IMR-90 (cell line): ENCODE measurements around the gene CD28. TPM values are rescaled to one million over a fixed set of nuclear protein-coding genes. Genes with fewer than 3 reads are reported as not detected.

ENCODE experiments used
- ATAC-seq: fragments of 200-7000 bp; cut with Tn5 transposase; 2 replicates; pipeline ENCODE4 v1.9.1; 2020; ENCODE audit warnings: low read depth, mild to moderate bottlenecking, moderate library complexity
- BruUV-seq: library from RNA; stranded (reverse); fragments of 400-500 nt; replicated peaks from 2 replicates; lab custom pipeline; 2021; lab: Mats Ljungman, UMichigan
- CTCF ChIA-PET: fragments of 300-600 bp; formaldehyde crosslinking; extraction: SDS; loops from one replicate; lab custom pipeline; 2021; ENCODE audit warnings: antibody characterized with exemption; lab: Yijun Ruan, JAX
- POLR2A ChIA-PET: fragments of 300-600 bp; sonication (Branson Sonifier 250); formaldehyde crosslinking; loops from one replicate; lab custom pipeline; 2022; ENCODE audit warnings: antibody characterized with exemption; ENCODE audit not compliant: unreplicated experiment; lab: Charles Lee
- DNase-seq: peaks from one replicate; pipeline ENCODE4 v3.0.0; 2013
- H2AFZ ChIP-seq: replicated peaks from 2 replicates; pipeline ENCODE3; 2013; ENCODE audit warnings: low read length, mild to moderate bottlenecking; ENCODE audit not compliant: poor library complexity
- H2AK5ac ChIP-seq: 2 replicates; pipeline ENCODE4 v1.6.1; 2013; ENCODE audit warnings: low read depth, low read length, inconsistent platforms
- H2AK9ac ChIP-seq: replicated peaks from 2 replicates; pipeline ENCODE3; 2013; ENCODE audit warnings: mild to moderate bottlenecking, low read depth, low read length, moderate library complexity; ENCODE audit not compliant: poor library complexity
- H2BK120ac ChIP-seq: 2 replicates; pipeline ENCODE4 v1.6.1; 2013; ENCODE audit warnings: low read depth, low read length, inconsistent platforms
- H2BK15ac ChIP-seq: 3 replicates; pipeline ENCODE4 v1.6.1; 2013; ENCODE audit warnings: low read depth, low read length, inconsistent platforms
- H2BK20ac ChIP-seq: 2 replicates; pipeline ENCODE4 v1.6.1; 2013; ENCODE audit warnings: low read depth, mild to moderate bottlenecking, inconsistent platforms, low read length, moderate library complexity
- H2BK5ac ChIP-seq: 2 replicates; pipeline ENCODE4 v1.6.1; 2013; ENCODE audit warnings: mild to moderate bottlenecking, low read depth, low read length, inconsistent platforms; ENCODE audit not compliant: poor library complexity, severe bottlenecking
- H3K14ac ChIP-seq: replicated peaks from 2 replicates; pipeline ENCODE4 v1.6.1; 2013; ENCODE audit warnings: low read depth, low read length, inconsistent platforms
- H3K18ac ChIP-seq: 2 replicates; pipeline ENCODE4 v1.6.1; 2013; ENCODE audit warnings: low read depth, low read length, control low read depth
- H3K23ac ChIP-seq: 2 replicates; pipeline ENCODE4 v1.6.1; 2013; ENCODE audit warnings: low read depth, low read length, inconsistent platforms
- H3K27ac ChIP-seq: 2 replicates; pipeline ENCODE4 v1.5.1; 2013; ENCODE audit warnings: mild to moderate bottlenecking, control low read depth, low read length; ENCODE audit not compliant: insufficient read depth
- H3K27me3 ChIP-seq: 2 replicates; pipeline ENCODE4 v1.6.1; 2013; ENCODE audit warnings: low read length; ENCODE audit not compliant: control insufficient read depth, insufficient read depth
- H3K36me3 ChIP-seq: 2 replicates; pipeline ENCODE4 v1.6.1; 2013; ENCODE audit warnings: low read length, mixed read lengths; ENCODE audit not compliant: control insufficient read depth, insufficient read depth
- H3K4ac ChIP-seq: 2 replicates; pipeline ENCODE4 v1.6.1; 2013; ENCODE audit warnings: low read depth, low read length, inconsistent platforms
- H3K4me1 ChIP-seq: 2 replicates; pipeline ENCODE4 v1.6.1; 2013; ENCODE audit warnings: low read length, mixed read lengths; ENCODE audit not compliant: control insufficient read depth, insufficient read depth
- H3K4me2 ChIP-seq: 2 replicates; pipeline ENCODE4 v1.6.1; 2013; ENCODE audit warnings: low read depth, mild to moderate bottlenecking, control low read depth, low read length, moderate library complexity
- H3K4me3 ChIP-seq: 2 replicates; pipeline ENCODE4 v1.5.1; 2013; ENCODE audit warnings: low read depth, mild to moderate bottlenecking, control low read depth, low read length, moderate library complexity; ENCODE audit not compliant: insufficient read depth
- H3K56ac ChIP-seq: 2 replicates; pipeline ENCODE4 v1.6.1; 2013; ENCODE audit warnings: low read length, inconsistent platforms; ENCODE audit not compliant: insufficient read depth; ENCODE audit errors: extremely low read depth
- H3K79me1 ChIP-seq, 2 experiments: 2 replicates each; pipeline ENCODE4 v1.6.1; 2013; ENCODE audit warnings: low read length in 2 of 2, inconsistent platforms in 1 of 2, low read depth in 1 of 2
- H3K9ac ChIP-seq: 2 replicates; pipeline ENCODE4 v1.6.1; 2013; ENCODE audit warnings: low read depth, low read length, control low read depth
- H3K9me1 ChIP-seq: 2 replicates; pipeline ENCODE4 v1.6.1; 2013; ENCODE audit warnings: low read length, inconsistent platforms; ENCODE audit not compliant: insufficient read depth
- H3K9me3 ChIP-seq: 2 replicates; pipeline ENCODE4 v1.6.1; 2013; ENCODE audit warnings: low read length; ENCODE audit not compliant: control insufficient read depth, insufficient read depth
- H4K20me1 ChIP-seq: 2 replicates; pipeline ENCODE4 v1.6.1; 2013; ENCODE audit warnings: low read length, inconsistent platforms; ENCODE audit not compliant: insufficient read depth
- H4K5ac ChIP-seq: 2 replicates; pipeline ENCODE4 v1.6.1; 2013; ENCODE audit warnings: mild to moderate bottlenecking, low read depth, low read length, control low read depth
- H4K8ac ChIP-seq, 2 experiments: 2 replicates each; pipeline ENCODE4 v1.6.1; 2013; ENCODE audit warnings: low read depth in 2 of 2, low read length in 2 of 2, control low read depth in 1 of 2, inconsistent platforms in 1 of 2
- H4K91ac ChIP-seq: 2 replicates; pipeline ENCODE4 v1.6.1; 2013; ENCODE audit warnings: low read depth, low read length, inconsistent platforms; ENCODE audit not compliant: insufficient read depth
- BHLHE40 ChIP-seq: fragments of 150-350 bp; IDR thresholded peaks from 2 replicates; pipeline ENCODE4 v1.6.1; 2016; ENCODE audit warnings: mild to moderate bottlenecking, low read depth, low read length
- CEBPB ChIP-seq: IDR thresholded peaks from 2 replicates; pipeline ENCODE4 v1.6.1; 2012; ENCODE audit warnings: low read depth, low read length, improper control_type of control experiment
- CHD1 ChIP-seq: IDR thresholded peaks from 2 replicates; pipeline ENCODE4 v1.6.1; 2012; ENCODE audit warnings: low read depth, low read length, improper control_type of control experiment
- CTCF ChIP-seq: conservative IDR thresholded peaks from 2 replicates; pipeline ENCODE4 v1.5.1; 2012; ENCODE audit warnings: mild to moderate bottlenecking, low read depth, low read length, improper control_type of control experiment
- ELK1 ChIP-seq: fragments of 150-350 bp; IDR thresholded peaks from 2 replicates; pipeline ENCODE4 v1.6.1; 2016; ENCODE audit warnings: low read depth, mild to moderate bottlenecking, low read length, moderate library complexity, borderline replicate concordance
- FOS ChIP-seq: fragments of 150-350 bp; IDR thresholded peaks from 2 replicates; pipeline ENCODE4 v1.6.1; 2016; ENCODE audit warnings: low read depth, low read length
- MAFK ChIP-seq: IDR thresholded peaks from 2 replicates; pipeline ENCODE4 v1.6.1; 2012; ENCODE audit warnings: low read depth, low read length, improper control_type of control experiment
- MAZ ChIP-seq: IDR thresholded peaks from 2 replicates; pipeline ENCODE4 v1.6.1; 2012; ENCODE audit warnings: low read depth, mild to moderate bottlenecking, low read length, improper control_type of control experiment, moderate library complexity, borderline replicate concordance
- MXI1 ChIP-seq: IDR thresholded peaks from 2 replicates; pipeline ENCODE4 v1.6.1; 2012; ENCODE audit warnings: low read depth, mild to moderate bottlenecking, low read length, moderate library complexity, borderline replicate concordance
- NFE2L2 ChIP-seq: fragments of 150-350 bp; IDR thresholded peaks from 2 replicates; pipeline ENCODE4 v1.6.1; 2016; ENCODE audit warnings: low read depth, mild to moderate bottlenecking, low read length
- POLR2A ChIP-seq: IDR thresholded peaks from 2 replicates; pipeline ENCODE4 v1.6.1; 2012; ENCODE audit warnings: mild to moderate bottlenecking, low read depth, low read length
- RAD21 ChIP-seq: IDR thresholded peaks from 2 replicates; pipeline ENCODE4 v1.6.1; 2012; ENCODE audit warnings: low read length, improper control_type of control experiment
- RCOR1 ChIP-seq: IDR thresholded peaks from 2 replicates; pipeline ENCODE4 v1.6.1; 2012; ENCODE audit warnings: mild to moderate bottlenecking, low read length, improper control_type of control experiment; ENCODE audit not compliant: insufficient replicate concordance
- RFX5 ChIP-seq: IDR thresholded peaks from 2 replicates; pipeline ENCODE4 v1.8.0; 2012; ENCODE audit warnings: low read depth, mild to moderate bottlenecking, low read length, moderate library complexity
- SMC3 ChIP-seq: fragments of 150-350 bp; IDR thresholded peaks from 2 replicates; pipeline ENCODE4 v1.6.1; 2016; ENCODE audit warnings: low read depth, mild to moderate bottlenecking, antibody characterized with exemption, low read length, moderate library complexity
- USF2 ChIP-seq: fragments of 150-350 bp; IDR thresholded peaks from 2 replicates; pipeline ENCODE4 v1.6.1; 2017; ENCODE audit warnings: mild to moderate bottlenecking, antibody characterized with exemption, low read length, low read depth
- WGBS, 2 experiments: methylation state at CpG; one replicate each; pipeline versions ENCODE4 v1.1.5 to v1.1.7; 2013; ENCODE audit warnings: missing lambda C conversion rate in 2 of 2; ENCODE audit not compliant: insufficient read length in 1 of 2; ENCODE audit errors: extremely low coverage in 2 of 2; 5-methylcytosine and 5-hydroxymethylcytosine counted together
- dilution Hi-C: fragments of 300-500 bp; cut with HindIII; formaldehyde crosslinking; loops from one replicate; pipeline ENCODE4 v1.14.3; 2018; ENCODE audit warnings: low sequenced_read_pairs; ENCODE audit not compliant: unreplicated experiment
- in situ Hi-C: fragments of 300-500 bp; cut with MboI; formaldehyde crosslinking; loops from 3 replicates; pipeline ENCODE4 v1.14.3; 2019; ENCODE audit warnings: low sequenced_read_pairs, inconsistent platforms, mixed read lengths
- intact Hi-C: fragments of 100-400 bp; cut with micrococcal nuclease; formaldehyde crosslinking; loops from 2 replicates; pipeline ENCODE4 v1.10.0; 2022
- polyA plus RNA-seq, 3 experiments: library from polyadenylated mRNA; depleted of rRNA; stranded (reverse); fragments of >200 nt; gene quantifications; 2 replicates each; pipeline ENCODE4 v1.2.3, GENCODE V29; 2012; ENCODE audit warnings: low replicate concordance in 1 of 3
- total RNA-seq: library from RNA; depleted of rRNA; stranded (reverse); fragments of >200 nt; gene quantifications from 2 replicates; pipeline ENCODE4 v1.2.3, GENCODE V29; 2012

The CD28 gene
- total and polyA plus RNA-seq, 2 of the 4 experiments (the other 2 are of a cell fraction), result not detected

GRCh38 chr2:203744091-203744490, 37.7 kb downstream of the CD28 start:
- Histone ChIP-seq H2BK20ac (peak overlapping the region; percentile 12; the same call in 1 of the 2 replicates), H2AK5ac (no peak overlapping the region), H3K4me1 (peaks cover 8% of the 10 kb centered on the region; the same call in 1 of the 2 replicates), H4K91ac (no peak overlapping the region), H3K23ac (no peak overlapping the region), H2BK5ac (peak overlapping the region; percentile 84), H3K9me1 (0 out of 2 replicates have a peak, but pooled peaks cover 4% of the 10 kb centered on the region), H3K18ac (peak overlapping the region; percentile 73), H2AFZ (no peak overlapping the region), H3K56ac (no peak overlapping the region), H4K20me1 (no peaks in the 10 kb centered on the region), H3K9ac (no peak overlapping the region), H4K5ac (peak overlapping the region; percentile 70; the same call in 1 of the 2 replicates), H2AK9ac (no peak overlapping the region), H3K4me3 (no peak overlapping the region), H3K9me3 (0 out of 2 replicates have a peak, but pooled peaks cover 1% of the 10 kb centered on the region), H3K79me1 (no peaks in the 10 kb centered on the region), H3K14ac (no peak overlapping the region), H3K27ac (peak overlapping the region; percentile 44; the same call in 1 of the 2 replicates), H3K4me2 (no peak overlapping the region), H2BK15ac (0 out of 3 replicates have a peak overlapping the region, but pooled peaks have one; percentile 5), H3K36me3 (no peaks in the 10 kb centered on the region), H3K4ac (no peak overlapping the region), H2BK120ac (peak overlapping the region; percentile 39), H4K8ac (no peak overlapping the region), H3K27me3 (no peaks in the 10 kb centered on the region)
- no peak for DNase-seq
- POLR2A ChIA-PET, result no interaction called here
- CTCF ChIA-PET, result no interaction called here
- intact Hi-C loops, result no loop called here
- no peak for TF ChIP-seq ELK1
- TF ChIP-seq RFX5, result no peak
- no peak for TF ChIP-seq POLR2A
- no peak for TF ChIP-seq MXI1
- TF ChIP-seq CEBPB, result no peak
- TF ChIP-seq USF2, result no peak
- TF ChIP-seq CTCF, result no peak
- no peak for TF ChIP-seq MAZ
- TF ChIP-seq BHLHE40, result no peak
- no peak for TF ChIP-seq RCOR1
- no peak for TF ChIP-seq MAFK
- TF ChIP-seq SMC3, result no peak
- TF ChIP-seq NFE2L2, result no peak
- no peak for TF ChIP-seq FOS
- TF ChIP-seq CHD1, result no peak
- no peak for TF ChIP-seq RAD21
- dilution Hi-C loops, result no loop called here
- in situ Hi-C loops, result no loop called here
- WGBS, 2 experiments, result 100% methylated on average over 1 of the region's 4 CpGs; no CpG with 5 or more reads in 1 of the 2 experiments
- BruUV-seq, result no TSS peak
- no peak for ATAC-seq
